ENCODE measurements around the gene FBP1. TPM values are rescaled to one million over a fixed set of nuclear protein-coding genes. Genes with fewer than 3 reads are reported as not detected.

FBP1 gene
- total RNA-seq, 1 experiment from 2014 or later: 1.9 TPM

- H3K23ac ChIP-seq (ENCODE audit: insufficient read length, low read depth, low read length): no peak overlapping the region
- H3K18ac ChIP-seq (ENCODE audit: insufficient read length, low read depth, low read length): no peak overlapping the region
- H2AFZ ChIP-seq (ENCODE audit: low read length): no peak overlapping the region
- DNase-seq: no peak
- no peaks in the 10 kb centered on the region for H3K4me1 ChIP-seq (ENCODE audit: insufficient read depth, low read length)
- H2BK20ac ChIP-seq (ENCODE audit: low read depth, low read length, poor library complexity, severe bottlenecking): no peak overlapping the region
- no peaks in the 10 kb centered on the region for H3K27me3 Mint-ChIP-seq (ENCODE audit: low read depth)
- H3K23me2 ChIP-seq (ENCODE audit: insufficient read length, low read depth, low read length, poor library complexity, severe bottlenecking): no peaks in the 10 kb centered on the region
- H2BK12ac ChIP-seq (ENCODE audit: insufficient read length, low read depth, low read length): no peak overlapping the region
- H3K36me3 Mint-ChIP-seq (ENCODE audit: insufficient read depth in 1 of 3, low read depth in 3 of 3): no peaks in the 10 kb centered on the region
- H4K91ac ChIP-seq (ENCODE audit: insufficient read length, low read depth, low read length): no peak overlapping the region
- no peaks in the 10 kb centered on the region for H3K27me3 ChIP-seq (ENCODE audit: insufficient read depth, low read length)
- WGBS (ENCODE audit: extremely low coverage, insufficient read length, low lambda C conversion rate): no CpG with 5 or more reads among the region's 1 CpG
- H3K79me2 ChIP-seq (ENCODE audit: insufficient read depth, low read length): no peaks in the 10 kb centered on the region
- no peak overlapping the region for H2BK15ac ChIP-seq (ENCODE audit: low read depth, low read length)
- no peak overlapping the region for H3T11ph ChIP-seq (ENCODE audit: low read length)
- no peaks in the 10 kb centered on the region for H3K79me1 ChIP-seq (ENCODE audit: insufficient read depth, low read depth, low read length, poor library complexity, severe bottlenecking)
- no peak for TF ChIP-seq CTCF (conservative IDR thresholded peaks at IDR 0.05)
- no peak overlapping the region for H2BK120ac ChIP-seq (ENCODE audit: low read depth, low read length, poor library complexity, severe bottlenecking)
- no peak overlapping the region for H3K27ac ChIP-seq (ENCODE audit: insufficient read length, low read depth, low read length)
- H3K14ac ChIP-seq (ENCODE audit: insufficient read depth, low read length): no peak overlapping the region
- peaks cover 4 to 8% of the 10 kb centered on the region in 2 experiments for H3K4me1 Mint-ChIP-seq
- H3K9me3 ChIP-seq (ENCODE audit: control insufficient read depth, low read depth, low read length): no peaks in the 10 kb centered on the region
- H3K9me3 Mint-ChIP-seq: no peaks in the 10 kb centered on the region
- no peaks in the 10 kb centered on the region for H4K20me1 ChIP-seq (ENCODE audit: control insufficient read depth, insufficient read depth, insufficient read length)
- H4K5ac ChIP-seq (ENCODE audit: insufficient read length, low read depth, low read length): no peak overlapping the region
- no peak overlapping the region for H3K27ac Mint-ChIP-seq
- no peak overlapping the region for H3K4me2 ChIP-seq (ENCODE audit: insufficient read depth, insufficient read length, low read length)
- H3K56ac ChIP-seq (ENCODE audit: insufficient read length, low read depth, low read length): no peak overlapping the region
- no peak overlapping the region for H2BK5ac ChIP-seq (ENCODE audit: insufficient read length, low read length)
- H3K4me3 Mint-ChIP-seq: no peak overlapping the region
- H4K8ac ChIP-seq (replicated peaks; ENCODE audit: insufficient read length, low read depth, low read length): no peak overlapping the region
- H3K4ac ChIP-seq (ENCODE audit: low read depth, low read length): no peak overlapping the region
- no peak overlapping the region for H2AK5ac ChIP-seq (ENCODE audit: insufficient read length, low read length)
- H3K9ac ChIP-seq (ENCODE audit: extremely low read depth, insufficient read length, low read length): no peak overlapping the region
These were observed 40.7 kb upstream of the FBP1 start for GRCh38 chr9:94680020-94680419.

All from H9 (cell line).